ENCODE measurements around the gene CABP1.

CABP1 gene

DNA sequence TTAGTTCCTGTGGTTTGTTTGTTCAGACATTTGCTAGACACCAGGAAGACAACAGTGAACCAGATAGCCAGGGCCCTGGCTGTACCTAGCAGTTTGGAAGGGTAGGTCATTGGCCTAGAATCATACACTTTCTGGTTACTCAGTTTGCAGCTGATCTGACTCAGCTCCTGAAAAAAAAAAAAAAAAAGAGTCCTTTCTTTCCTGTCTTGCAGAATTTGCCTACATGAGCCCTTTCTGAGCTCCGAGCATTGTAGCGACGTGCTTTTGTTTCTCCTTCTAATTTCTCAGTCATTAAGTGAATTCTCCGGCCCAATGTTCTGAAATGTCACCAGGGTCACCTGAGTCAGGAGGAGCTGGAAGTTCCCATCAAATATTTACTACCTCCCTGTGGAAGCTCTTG, 2.4 kb downstream of the CABP1 start:
- TF ChIP-seq, protein P1, sequence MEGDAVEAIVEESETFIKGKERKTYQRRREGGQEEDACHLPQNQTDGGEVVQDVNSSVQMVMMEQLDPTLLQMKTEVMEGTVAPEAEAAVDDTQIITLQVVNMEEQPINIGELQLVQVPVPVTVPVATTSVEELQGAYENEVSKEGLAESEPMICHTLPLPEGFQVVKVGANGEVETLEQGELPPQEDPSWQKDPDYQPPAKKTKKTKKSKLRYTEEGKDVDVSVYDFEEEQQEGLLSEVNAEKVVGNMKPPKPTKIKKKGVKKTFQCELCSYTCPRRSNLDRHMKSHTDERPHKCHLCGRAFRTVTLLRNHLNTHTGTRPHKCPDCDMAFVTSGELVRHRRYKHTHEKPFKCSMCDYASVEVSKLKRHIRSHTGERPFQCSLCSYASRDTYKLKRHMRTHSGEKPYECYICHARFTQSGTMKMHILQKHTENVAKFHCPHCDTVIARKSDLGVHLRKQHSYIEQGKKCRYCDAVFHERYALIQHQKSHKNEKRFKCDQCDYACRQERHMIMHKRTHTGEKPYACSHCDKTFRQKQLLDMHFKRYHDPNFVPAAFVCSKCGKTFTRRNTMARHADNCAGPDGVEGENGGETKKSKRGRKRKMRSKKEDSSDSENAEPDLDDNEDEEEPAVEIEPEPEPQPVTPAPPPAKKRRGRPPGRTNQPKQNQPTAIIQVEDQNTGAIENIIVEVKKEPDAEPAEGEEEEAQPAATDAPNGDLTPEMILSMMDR (IDR thresholded peaks at IDR 0.05; ENCODE audit: control insufficient read depth, extremely low read depth, insufficient read depth) = no peak
- no peak for DNase-seq (ENCODE audit: low read depth)
- no peak overlapping the region for H3K4me3 ChIP-seq (ENCODE audit: low read depth, low read length)

DNA sequence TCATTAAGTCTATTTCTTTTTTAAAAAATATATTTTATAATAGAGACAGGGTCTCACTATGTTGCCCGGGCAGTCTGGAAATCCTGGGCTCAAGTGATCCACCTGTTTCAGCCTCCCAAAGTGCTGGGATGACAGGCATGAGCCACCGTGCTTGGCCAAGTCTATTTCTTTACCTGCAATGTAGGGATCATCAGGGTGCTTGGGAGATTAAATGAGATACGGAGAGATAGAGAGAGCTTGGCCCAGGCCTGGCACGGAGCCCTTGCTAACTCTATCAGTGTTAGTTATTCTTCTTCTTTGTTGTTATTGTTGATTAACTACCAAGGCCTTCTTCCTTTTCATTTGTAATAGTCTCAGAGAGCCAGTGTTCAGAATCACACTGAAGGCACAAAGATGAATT, 3.1 kb downstream of the CABP1 start:
- TF ChIP-seq, protein P1 (IDR thresholded peaks at IDR 0.05; ENCODE audit: control insufficient read depth, extremely low read depth, insufficient read depth) = no peak
- no peak overlapping the region for H3K4me3 ChIP-seq (ENCODE audit: low read depth, low read length)

DNA sequence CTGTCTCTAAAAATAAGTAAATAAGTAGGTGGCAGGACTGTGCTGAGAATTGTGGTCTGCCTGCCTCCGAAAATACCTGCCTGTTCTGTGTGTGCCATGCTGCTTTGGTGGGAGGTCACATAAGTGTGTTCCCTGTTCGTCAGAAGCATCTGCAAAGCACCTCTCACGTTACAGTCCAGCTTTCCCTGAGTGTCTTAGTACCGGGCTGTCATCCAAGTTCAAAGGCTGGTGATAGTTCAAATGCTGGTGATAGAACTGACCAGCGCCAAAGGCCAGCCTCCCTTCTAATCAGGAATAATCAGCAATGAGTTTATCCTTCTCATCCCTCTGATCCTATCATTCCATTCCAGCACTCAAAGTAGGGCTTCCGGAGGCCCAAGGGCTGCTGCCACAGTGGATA, 5.6 kb downstream of the CABP1 start:
- DNase-seq (ENCODE audit: low read depth) = no peak
- TF ChIP-seq, protein P1 (IDR thresholded peaks at IDR 0.05; ENCODE audit: control insufficient read depth, extremely low read depth, insufficient read depth) = no peak
- H3K4me3 ChIP-seq (ENCODE audit: low read depth, low read length) = no peak overlapping the region

More for the DNA sequence above, 3.1 kb downstream of the CABP1 start:
- DNase-seq (ENCODE audit: low read depth) = no peak

DNA sequence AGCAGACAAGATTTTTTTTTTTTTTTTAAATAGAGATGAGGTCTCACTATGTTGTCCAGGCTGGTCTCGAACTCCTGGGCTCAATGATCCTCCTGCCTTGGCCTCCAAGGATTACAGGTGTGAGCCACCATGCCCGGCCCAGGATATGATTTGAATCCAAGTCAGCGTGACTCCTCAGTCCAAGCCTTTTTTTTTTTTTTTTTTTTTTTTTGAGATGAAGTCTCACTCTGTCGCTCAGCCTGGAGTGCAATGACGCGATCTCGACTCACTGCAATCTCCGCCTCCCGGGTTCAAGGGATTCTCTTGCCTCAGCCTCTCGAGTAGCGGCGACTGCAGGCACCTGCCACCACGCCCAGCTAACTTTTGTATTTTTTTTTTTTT, 6.9 kb downstream of the CABP1 start:
- H3K4me3 ChIP-seq (ENCODE audit: low read depth, low read length) = no peak overlapping the region
- DNase-seq (ENCODE audit: low read depth) = no peak
- TF ChIP-seq, protein P1 (IDR thresholded peaks at IDR 0.05; ENCODE audit: control insufficient read depth, extremely low read depth, insufficient read depth) = no peak

DNA sequence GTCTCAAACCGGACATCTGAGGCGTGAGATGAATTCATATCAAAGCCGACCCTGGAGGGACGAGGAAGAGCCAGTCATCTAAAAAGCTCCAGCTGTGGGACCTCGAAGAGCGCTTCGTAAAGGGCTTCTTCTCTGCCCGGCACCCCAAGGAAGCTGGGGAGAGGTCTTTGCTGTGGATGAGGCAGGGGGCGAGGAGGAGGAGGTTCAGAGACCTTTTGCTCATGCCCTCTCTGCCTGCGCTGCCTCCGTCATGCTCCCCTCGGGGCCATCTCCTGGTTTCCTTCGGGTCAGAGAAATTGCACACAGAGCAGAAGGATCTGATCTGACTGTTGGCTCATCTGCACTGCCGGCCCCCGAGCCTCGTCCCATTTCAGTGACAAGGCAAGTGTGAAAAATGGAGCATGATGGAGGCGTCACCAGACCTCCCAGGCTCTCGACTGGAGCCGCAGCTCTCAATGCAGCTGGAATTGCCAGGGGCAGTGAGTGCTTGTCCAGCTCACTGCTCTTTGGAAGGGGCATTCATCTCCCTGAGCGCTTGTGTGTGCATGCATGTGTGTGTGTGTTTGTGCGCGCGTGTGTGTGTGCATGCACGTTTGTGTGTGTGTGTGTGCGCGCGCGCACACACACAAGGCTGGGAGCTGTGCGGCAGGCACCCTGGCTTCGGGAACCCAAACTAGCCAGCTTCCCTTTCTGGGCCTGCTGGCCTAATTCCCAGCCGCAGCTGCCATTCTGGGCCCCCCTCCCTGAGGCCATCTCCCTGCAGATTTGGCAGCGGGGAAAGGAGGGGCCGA, 9.2 kb downstream of the CABP1 start:
- H3K4me3 ChIP-seq (ENCODE audit: low read depth, low read length) = no peak overlapping the region
- TF ChIP-seq, protein P1 (IDR thresholded peaks at IDR 0.05; ENCODE audit: control insufficient read depth, extremely low read depth, insufficient read depth) = no peak
- no peak for DNase-seq (ENCODE audit: low read depth)

DNA sequence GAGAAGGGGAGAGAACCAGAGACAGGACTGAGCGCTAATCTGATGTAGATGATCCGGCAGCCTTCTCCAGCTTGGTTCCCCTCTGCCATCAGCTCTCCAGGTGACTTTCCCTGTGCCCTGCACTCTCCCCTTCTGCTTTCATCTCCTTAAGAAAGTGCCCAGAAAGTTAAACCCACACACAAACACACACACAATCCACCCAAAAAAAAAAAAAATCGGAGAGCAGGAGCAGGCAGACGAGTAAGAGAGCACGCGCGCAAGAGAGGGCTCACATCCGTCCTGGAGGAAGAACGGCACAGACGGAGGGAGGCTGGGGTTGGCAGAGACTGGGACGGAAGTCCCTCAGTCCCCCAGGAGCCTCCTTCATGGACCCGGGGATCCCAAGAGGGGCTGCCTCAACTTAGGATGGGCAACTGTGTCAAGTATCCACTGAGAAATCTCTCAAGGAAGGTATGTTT, 9.8 kb downstream of the CABP1 start:
- no peak for DNase-seq (ENCODE audit: low read depth)
- no peak overlapping the region for H3K4me3 ChIP-seq (ENCODE audit: low read depth, low read length)
- TF ChIP-seq, protein P1 (IDR thresholded peaks at IDR 0.05; ENCODE audit: control insufficient read depth, extremely low read depth, insufficient read depth) = no peak

DNA sequence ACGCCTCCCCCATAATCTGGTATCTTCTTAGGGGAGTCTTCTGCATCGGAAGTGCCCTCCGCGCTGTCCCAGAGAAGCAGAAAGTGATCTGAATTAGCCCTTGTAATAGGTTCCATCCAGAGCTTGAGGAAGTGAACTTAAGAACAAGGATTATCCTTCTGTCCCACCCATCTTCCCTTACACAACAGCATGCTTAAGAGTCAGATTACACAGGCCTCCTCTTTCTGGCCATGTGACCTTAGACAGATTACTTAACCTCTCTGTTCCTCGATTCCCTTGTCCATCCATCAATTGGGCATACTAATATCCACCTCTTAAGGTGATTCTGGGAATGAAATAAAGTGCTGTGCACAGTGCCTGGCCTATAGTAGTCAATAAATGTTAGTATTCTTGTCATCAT, 11.4 kb downstream of the CABP1 start:
- no peak for DNase-seq (ENCODE audit: low read depth)
- no peak overlapping the region for H3K4me3 ChIP-seq (ENCODE audit: low read depth, low read length)
- TF ChIP-seq, protein P1 (IDR thresholded peaks at IDR 0.05; ENCODE audit: control insufficient read depth, extremely low read depth, insufficient read depth) = no peak

Measured in LNCaP clone FGC (cell line).